Stimulated activated CD4-positive, alpha-beta T cell treated with anti-CD3 and anti-CD28 coated beads, Interleukin-1b, Interleukin-23, amount 100 ng/mL, for 4 hours (primary cell): ENCODE results near the gene TRAPPC5.

Experiments
- DNase-seq, 2 donors: peaks; one replicate each; pipeline ENCODE4 v3.0.0-alpha.2; 2020; ENCODE audit warnings: low read depth in 2 of 2

TRAPPC5 gene

GRCh38 chr19:7699417-7700401, 19.1 kb downstream of the TRAPPC5 start:
- DNase-seq, result peak in 1 of 2 donors; percentile 28

- DNase-seq, result no peak
Observed at GRCh38 chr19:7701049-7701653, 20.5 kb downstream of the TRAPPC5 start.

GRCh38 chr19:7701654-7702457, 21.2 kb downstream of the TRAPPC5 start, which contains the start of gene FCER2:
Gene FCER2 (minus strand): TSS chr19:7702131. CDS start chr19:7699760, 2,371 bp downstream.
- DNase-seq, result no peak

GRCh38 chr19:7703332-7703731, 22.7 kb downstream of the TRAPPC5 start:
- DNase-seq, result no peak

GRCh38 chr19:7704280-7705060, 23.8 kb downstream of the TRAPPC5 start:
- DNase-seq, result no peak

- peak; percentile 54 to 63 for DNase-seq
Observed at GRCh38 chr19:7705387-7706187, 25.0 kb downstream of the TRAPPC5 start.

- DNase-seq, result no peak
Observed at GRCh38 chr19:7706188-7706954, 25.7 kb downstream of the TRAPPC5 start.

- no peak for DNase-seq
Observed at GRCh38 chr19:7706955-7707456, 26.4 kb downstream of the TRAPPC5 start.

- DNase-seq, result no peak
Observed at GRCh38 chr19:7709932-7710460, 29.4 kb downstream of the TRAPPC5 start.

GRCh38 chr19:7710616-7711015, 30.0 kb downstream of the TRAPPC5 start:
- no peak for DNase-seq

- no peak for DNase-seq
Observed at GRCh38 chr19:7715671-7716070, 35.0 kb downstream of the TRAPPC5 start.

- no peak for DNase-seq
Observed at GRCh38 chr19:7716762-7717161, 36.1 kb downstream of the TRAPPC5 start.

GRCh38 chr19:7718668-7719067, 38.0 kb downstream of the TRAPPC5 start:
- no peak for DNase-seq

GRCh38 chr19:7720351-7720750, 39.7 kb downstream of the TRAPPC5 start:
- no peak for DNase-seq

- DNase-seq, result no peak
Observed at GRCh38 chr19:7722231-7722651, 41.6 kb downstream of the TRAPPC5 start.

GRCh38 chr19:7725791-7726190, 45.2 kb downstream of the TRAPPC5 start:
- DNase-seq, result no peak

GRCh38 chr19:7729211-7729610, 48.6 kb downstream of the TRAPPC5 start:
- no peak for DNase-seq

GRCh38 chr19:7729831-7730285, 49.2 kb downstream of the TRAPPC5 start:
- no peak for DNase-seq
